ENCODE measurements around the gene OR51V1.
A peak's percentile ranks its signal among the peaks of the same experiment; 100 is the strongest.

OR51V1 gene

GRCh38 chr11:5239046-5239445, 38.6 kb upstream of the OR51V1 start:
- ChIA-PET POLR2A (no interaction called here), CTCF (no interaction called here)
- no peak overlapping the region for H3K4me3 ChIP-seq (ENCODE audit: low read depth, low read length)
- TF ChIP-seq CTCF (IDR thresholded peaks at IDR 0.05; ENCODE audit: insufficient read depth, low read length, missing control alignments), result no peak
- no peak for DNase-seq (ENCODE audit: low read depth, low spot score)

- no peak overlapping the region for H3K4me3 ChIP-seq (ENCODE audit: low read depth, low read length)
- no peak for DNase-seq (ENCODE audit: low read depth, low spot score)
- no peak for TF ChIP-seq CTCF (IDR thresholded peaks at IDR 0.05; ENCODE audit: insufficient read depth, low read length, missing control alignments)
- POLR2A ChIA-PET, result no interaction called here
- CTCF ChIA-PET, result no interaction called here
Observed at GRCh38 chr11:5238486-5238885, 38.0 kb upstream of the OR51V1 start.

DNA sequence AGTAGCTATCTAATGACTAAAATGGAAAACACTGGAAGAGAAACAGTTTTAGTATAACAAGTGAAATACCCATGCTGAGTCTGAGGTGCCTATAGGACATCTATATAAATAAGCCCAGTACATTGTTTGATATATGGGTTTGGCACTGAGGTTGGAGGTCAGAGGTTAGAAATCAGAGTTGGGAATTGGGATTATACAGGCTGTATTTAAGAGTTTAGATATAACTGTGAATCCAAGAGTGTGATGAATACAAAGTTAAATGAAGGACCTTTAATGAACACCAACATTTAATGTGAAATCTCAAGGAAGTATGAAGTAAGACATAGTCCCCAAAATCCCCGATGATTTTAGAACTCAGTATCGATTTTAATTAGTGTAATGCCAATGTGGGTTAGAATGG, 36.9 kb upstream of the OR51V1 start:
- ChIA-PET CTCF (no interaction called here), POLR2A (no interaction called here)
- no peak overlapping the region for H3K4me3 ChIP-seq (ENCODE audit: low read depth, low read length)
- TF ChIP-seq CTCF (IDR thresholded peaks at IDR 0.05; ENCODE audit: insufficient read depth, low read length, missing control alignments), result no peak
- DNase-seq (ENCODE audit: low read depth, low spot score), result no peak

- DNase-seq (ENCODE audit: low read depth, low spot score), result no peak
- TF ChIP-seq CTCF (IDR thresholded peaks at IDR 0.05; ENCODE audit: insufficient read depth, low read length, missing control alignments), result no peak
- no peak overlapping the region for H3K4me3 ChIP-seq (ENCODE audit: low read depth, low read length)
- ChIA-PET CTCF (no interaction called here), POLR2A (no interaction called here)
Observed at GRCh38 chr11:5235364-5236095, 35.0 kb upstream of the OR51V1 start.

- DNase-seq (ENCODE audit: low read depth, low spot score), result peak; percentile 10
- TF ChIP-seq CTCF (IDR thresholded peaks at IDR 0.05; ENCODE audit: insufficient read depth, low read length, missing control alignments), result no peak
- no peak within 1 kb of the TSS for H3K4me3 ChIP-seq (ENCODE audit: low read depth, low read length)
- ChIA-PET POLR2A (no interaction called here), CTCF (no interaction called here)
Observed at GRCh38 chr11:5234381-5234834, 33.9 kb upstream of the OR51V1 start, which contains the start of gene HBD. Gene HBD (minus strand): TSS chr11:5234483. CDS start chr11:5234433, 50 bp downstream.

DNA sequence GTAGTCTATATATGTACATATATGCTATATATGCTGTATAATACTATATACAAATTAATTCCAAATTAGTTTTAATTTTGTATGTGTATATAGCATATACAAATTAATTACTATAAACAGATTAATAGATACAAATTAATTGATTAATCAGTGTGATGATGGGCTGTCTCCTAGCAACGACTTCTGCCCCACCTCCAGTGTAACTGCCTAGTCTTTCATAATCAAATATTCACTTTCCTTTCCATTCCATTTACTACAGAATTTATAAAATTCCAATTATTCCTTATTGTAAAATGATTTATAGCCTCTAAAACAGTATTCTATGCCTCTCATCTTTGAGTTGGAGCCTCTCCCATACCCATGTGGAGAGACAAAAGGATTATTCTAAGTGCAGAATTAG, 32.8 kb upstream of the OR51V1 start:
- DNase-seq (ENCODE audit: low read depth, low spot score), result no peak
- CTCF ChIA-PET, result no interaction called here
- POLR2A ChIA-PET, result no interaction called here
- TF ChIP-seq CTCF (IDR thresholded peaks at IDR 0.05; ENCODE audit: insufficient read depth, low read length, missing control alignments), result no peak
- no peak overlapping the region for H3K4me3 ChIP-seq (ENCODE audit: low read depth, low read length)
